Measurements from ENCODE around the gene CD33. TPM values are rescaled to one million over a fixed set of nuclear protein-coding genes. Genes with fewer than 3 reads are reported as not detected.

The CD33 gene
- total and polyA plus RNA-seq, 9 of the 15 experiments (the other 6 are each of a cell fraction or from before 2014, with no cell fraction given) = 36.1 to 88.6 (median 49.6) TPM

- TF ChIP-seq BCLAF1 (IDR thresholded peaks at IDR 0.05; ENCODE audit: borderline replicate concordance in 1 of 2, control insufficient read depth in 1 of 2, low read depth in 2 of 2, low read length in 1 of 2) (no peak), KAT2B (IDR thresholded peaks at IDR 0.05; ENCODE audit: low read depth, low read length) (no peak), STAT5A (IDR thresholded peaks at IDR 0.05; ENCODE audit: borderline replicate concordance, low read length) (no peak), NRF1 (conservative IDR thresholded peaks at IDR 0.05 in 1 of 2, IDR thresholded peaks at IDR 0.05 in 1 of 2) (peak; percentile 89 to 91), PKNOX1 (IDR thresholded peaks at IDR 0.05) (0 out of 2 replicates have a peak, but pooled peaks have one; percentile 38), RAD21 (CRISPR knock-in tag; conservative IDR thresholded peaks at IDR 0.05 in 1 of 2, IDR thresholded peaks at IDR 0.05 in 1 of 2) (peak; percentile 17 to 45; a peak in 3 of 4 replicates), ZBTB34 (CRISPR knock-in tag; IDR thresholded peaks at IDR 0.05) (no peak), CAMTA2 (CRISPR knock-in tag; conservative IDR thresholded peaks at IDR 0.05) (no peak), KAT7 (CRISPR knock-in tag; IDR thresholded peaks at IDR 0.05; ENCODE audit: borderline replicate concordance) (no peak), NFE2L1 (tag; IDR thresholded peaks at IDR 0.05; ENCODE audit: borderline replicate concordance, low read depth) (no peak), RFX7 (CRISPR knock-in tag; IDR thresholded peaks at IDR 0.05) (no peak), SRSF3 (IDR thresholded peaks at IDR 0.05; ENCODE audit: insufficient read depth, low read length) (no peak), ZNF764 (CRISPR knock-in tag; IDR thresholded peaks at IDR 0.05; ENCODE audit: low read depth) (no peak), ZNF24 (IDR thresholded peaks at IDR 0.05) (no peak), HES1 (IDR thresholded peaks at IDR 0.05; ENCODE audit: low read depth) (no peak), ZNF717 (CRISPR knock-in tag; IDR thresholded peaks at IDR 0.05) (no peak), ESRRA (IDR thresholded peaks at IDR 0.05; ENCODE audit: borderline replicate concordance, low read depth) (peak; percentile 95)
Observed at GRCh38 chr19:51194527-51195315, 30.2 kb upstream of the CD33 start (continued).
